AG04450 (cell line): ENCODE measurements around the gene C19orf81. TPM values are rescaled to one million over a fixed set of nuclear protein-coding genes. Genes with fewer than 3 reads are reported as not detected.

Experiments used
- CTCF ChIA-PET: fragments of 300-600, 350-600 bp; formaldehyde crosslinking; extraction: SDS; loops from one replicate; lab custom pipeline; 2022; ENCODE audit warnings: antibody characterized with exemption, inconsistent platforms; lab: Charles Lee
- POLR2A ChIA-PET: fragments of 350-600 bp; formaldehyde crosslinking; extraction: SDS; loops from one replicate; lab custom pipeline; 2021; ENCODE audit warnings: antibody characterized with exemption, inconsistent platforms; lab: Yijun Ruan, JAX
- DNase-seq: peaks from one replicate; pipeline ENCODE4 v3.0.0-alpha.2; 2011; ENCODE audit warnings: low read depth, low spot score
- H3K27ac ChIP-seq: one replicate; pipeline ENCODE4 v1.5.1; 2012; ENCODE audit warnings: low read depth, low read length, control low read depth
- H3K27me3 ChIP-seq: one replicate; pipeline ENCODE4 v1.6.0; 2012; ENCODE audit warnings: low read length; ENCODE audit not compliant: control insufficient read depth, insufficient read depth
- H3K4me3 ChIP-seq: 2 replicates; pipeline ENCODE4 v1.5.1; 2011; ENCODE audit warnings: mild to moderate bottlenecking, low read depth, low read length, control low read depth
- H3K9me3 ChIP-seq: 2 replicates; pipeline ENCODE4 v1.5.1; 2012; ENCODE audit warnings: low read length; ENCODE audit not compliant: control insufficient read depth, insufficient read depth
- polyA plus RNA-seq: library from polyadenylated mRNA; depleted of rRNA; stranded (reverse); fragments of >200 nt; gene quantifications from 2 replicates; pipeline ENCODE4 v1.2.3, GENCODE V29; 2011
- TF ChIP-seq, protein P1 (sequence below): IDR thresholded peaks from 2 replicates; pipeline ENCODE4 v1.5.1; 2011; ENCODE audit warnings: low read depth, low read length, control low read depth, inconsistent platforms

Gene C19orf81
- polyA plus RNA-seq, 1 experiment, result not detected

DNA sequence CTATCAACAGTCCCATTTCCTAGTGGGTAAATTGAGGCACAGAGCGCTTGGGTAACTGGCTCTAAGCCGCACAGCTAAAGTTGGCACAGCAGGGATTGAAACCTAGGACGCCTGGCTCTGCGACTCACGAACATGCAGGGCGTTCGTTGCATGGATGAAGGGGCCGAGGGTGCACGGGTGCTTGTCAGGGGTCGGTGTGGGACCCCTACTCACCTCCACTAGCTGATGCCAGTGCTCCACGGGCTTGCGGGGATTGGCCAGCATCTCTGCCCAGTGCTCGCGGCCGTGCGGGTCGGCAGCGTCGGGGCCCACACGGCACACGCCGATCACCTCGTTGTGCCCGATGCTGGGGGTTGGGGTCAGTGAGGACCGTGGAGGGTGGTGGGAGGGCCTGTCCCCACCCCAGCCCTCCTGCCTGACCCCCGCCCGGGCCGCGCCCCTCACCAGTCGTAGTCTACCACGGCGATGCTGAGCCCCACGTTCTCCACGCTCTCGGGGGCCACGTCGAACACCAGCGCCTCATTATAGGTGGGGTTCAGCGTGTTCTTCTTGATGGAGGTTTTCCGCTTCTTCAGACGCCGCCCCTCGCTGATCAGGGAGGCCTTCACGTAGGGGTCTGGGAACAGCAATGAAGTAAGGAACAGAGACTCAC is 24.2 kb upstream of the C19orf81 start:
- TF ChIP-seq, protein P1, sequence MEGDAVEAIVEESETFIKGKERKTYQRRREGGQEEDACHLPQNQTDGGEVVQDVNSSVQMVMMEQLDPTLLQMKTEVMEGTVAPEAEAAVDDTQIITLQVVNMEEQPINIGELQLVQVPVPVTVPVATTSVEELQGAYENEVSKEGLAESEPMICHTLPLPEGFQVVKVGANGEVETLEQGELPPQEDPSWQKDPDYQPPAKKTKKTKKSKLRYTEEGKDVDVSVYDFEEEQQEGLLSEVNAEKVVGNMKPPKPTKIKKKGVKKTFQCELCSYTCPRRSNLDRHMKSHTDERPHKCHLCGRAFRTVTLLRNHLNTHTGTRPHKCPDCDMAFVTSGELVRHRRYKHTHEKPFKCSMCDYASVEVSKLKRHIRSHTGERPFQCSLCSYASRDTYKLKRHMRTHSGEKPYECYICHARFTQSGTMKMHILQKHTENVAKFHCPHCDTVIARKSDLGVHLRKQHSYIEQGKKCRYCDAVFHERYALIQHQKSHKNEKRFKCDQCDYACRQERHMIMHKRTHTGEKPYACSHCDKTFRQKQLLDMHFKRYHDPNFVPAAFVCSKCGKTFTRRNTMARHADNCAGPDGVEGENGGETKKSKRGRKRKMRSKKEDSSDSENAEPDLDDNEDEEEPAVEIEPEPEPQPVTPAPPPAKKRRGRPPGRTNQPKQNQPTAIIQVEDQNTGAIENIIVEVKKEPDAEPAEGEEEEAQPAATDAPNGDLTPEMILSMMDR, result no peak
- DNase-seq, result no peak
- Histone ChIP-seq H3K4me3 (no peak overlapping the region), H3K27me3 (no peaks in the 10 kb centered on the region), H3K27ac (no peak overlapping the region), H3K9me3 (no peaks in the 10 kb centered on the region; the same call in 1 of the 2 replicates)
- ChIA-PET CTCF (no interaction called here), POLR2A (no interaction called here)

DNA sequence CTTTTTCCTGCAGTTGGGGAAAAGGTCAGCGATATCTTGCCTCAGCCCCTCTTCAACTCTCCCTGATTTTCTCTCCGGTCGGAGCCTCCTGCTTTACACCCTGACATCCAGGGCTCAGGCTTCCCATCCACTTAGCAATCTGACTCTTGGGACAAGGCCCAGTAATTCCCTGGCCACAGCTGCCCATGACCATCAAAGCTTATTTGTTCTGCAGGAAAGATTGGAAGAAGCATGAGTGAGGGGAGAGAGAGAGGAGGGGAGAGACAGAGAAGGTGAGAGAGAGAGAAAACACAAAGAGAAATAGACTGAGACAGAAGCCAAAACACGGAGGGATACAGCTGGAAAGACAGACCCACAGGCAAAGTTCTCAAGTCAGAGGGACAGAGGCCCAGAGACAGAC is 23.2 kb upstream of the C19orf81 start:
- H3K9me3 ChIP-seq, result no peaks in the 10 kb centered on the region; the same call in 1 of the 2 replicates
- no peaks in the 10 kb centered on the region for H3K27me3 ChIP-seq
- H3K4me3 ChIP-seq, result no peak overlapping the region
- DNase-seq, result no peak
- TF ChIP-seq, protein P1, result no peak
- ChIA-PET POLR2A (no interaction called here), CTCF (interaction anchor here (0.8 kb wide), 1 partner anchor 70 kb away, joined by 3 read pairs; no protein-coding TSS in a partner anchor)
- no peak overlapping the region for H3K27ac ChIP-seq

DNA sequence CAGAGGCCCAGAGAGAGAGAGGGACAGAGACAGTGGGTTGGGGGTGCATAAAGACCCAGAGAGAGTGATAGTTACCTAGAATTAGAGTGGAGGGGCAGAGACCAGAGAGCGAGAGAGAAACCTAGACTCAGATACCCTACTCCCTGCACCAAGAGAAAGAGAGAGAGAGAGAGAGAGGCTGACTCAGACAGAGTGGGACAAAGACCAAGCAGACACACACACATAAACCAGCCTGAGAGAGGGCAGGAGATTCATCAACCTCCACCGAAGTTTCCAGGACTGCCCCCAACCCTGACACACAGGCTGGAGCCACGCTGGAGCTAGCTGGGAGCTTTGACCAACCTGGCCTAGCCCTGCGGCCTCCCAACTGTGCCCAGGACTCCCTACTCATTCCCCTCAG is 22.4 kb upstream of the C19orf81 start:
- H3K4me3 ChIP-seq, result no peak overlapping the region

DNA sequence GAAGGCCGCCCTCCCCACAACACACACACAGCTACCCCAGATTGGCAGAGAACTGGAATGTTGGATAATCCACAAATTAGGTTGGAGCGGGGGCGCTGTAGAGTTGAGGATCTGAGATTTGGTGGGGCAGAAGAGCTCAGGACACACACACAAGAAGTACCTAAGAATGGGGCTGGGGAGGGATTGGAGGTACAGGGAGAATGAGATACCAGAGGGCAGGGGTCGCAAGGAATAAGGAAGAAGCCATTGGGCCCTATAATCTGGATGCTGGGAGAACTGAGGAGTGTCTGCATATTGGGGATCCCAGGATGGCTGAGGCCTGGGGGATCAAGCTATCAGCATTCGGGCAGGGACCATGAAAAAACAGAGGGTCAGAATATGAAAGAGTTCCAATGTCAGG is 21.1 kb upstream of the C19orf81 start:
- TF ChIP-seq, protein P1, result no peak
- no peak for DNase-seq
- H3K27me3 ChIP-seq, result no peaks in the 10 kb centered on the region
- CTCF ChIA-PET, result no interaction called here
- peaks cover 4% of the 10 kb centered on the region; the same call in 1 of the 2 replicates for H3K9me3 ChIP-seq
- POLR2A ChIA-PET, result no interaction called here
- H3K27ac ChIP-seq, result no peak overlapping the region
- no peak overlapping the region for H3K4me3 ChIP-seq

More for the DNA sequence above, 22.4 kb upstream of the C19orf81 start:
- H3K27ac ChIP-seq, result no peak overlapping the region
- DNase-seq, result no peak
- ChIA-PET CTCF (interaction anchor here (0.9 kb wide), 1 partner anchor 89 kb away, joined by 4 read pairs; no protein-coding TSS in a partner anchor), POLR2A (no interaction called here)
- TF ChIP-seq, protein P1, result no peak
- H3K9me3 ChIP-seq, result no peaks in the 10 kb centered on the region; the same call in 1 of the 2 replicates
- H3K27me3 ChIP-seq, result no peaks in the 10 kb centered on the region

DNA sequence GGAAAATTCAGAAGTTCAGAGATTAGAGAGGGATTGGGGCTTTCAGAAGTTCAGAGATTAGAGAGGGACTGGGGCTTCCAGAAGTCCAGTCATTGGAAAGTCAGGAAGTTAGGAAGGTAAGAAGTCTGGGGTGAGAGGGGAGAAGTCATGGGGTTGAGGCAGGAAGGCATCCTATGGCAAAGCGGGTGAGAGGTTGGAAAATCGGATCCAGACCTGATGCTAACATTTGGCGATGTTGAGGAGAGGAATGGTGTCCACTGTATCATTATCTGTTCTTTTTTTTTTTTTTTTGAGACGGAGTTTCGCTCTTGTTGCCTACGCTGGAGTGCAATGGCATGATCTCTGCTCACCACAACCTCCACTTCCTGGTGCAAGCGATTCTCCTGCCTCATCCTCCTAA is 20.7 kb upstream of the C19orf81 start:
- POLR2A ChIA-PET, result no interaction called here
- CTCF ChIA-PET, result no interaction called here

More for the DNA sequence above, 20.7 kb upstream of the C19orf81 start:
- Histone ChIP-seq H3K4me3 (no peak overlapping the region), H3K27ac (no peak overlapping the region), H3K27me3 (no peaks in the 10 kb centered on the region), H3K9me3 (peaks cover 4% of the 10 kb centered on the region; the same call in 1 of the 2 replicates)
- TF ChIP-seq, protein P1, result no peak
- DNase-seq, result no peak
